ENCODE data around the gene TAAR5. TPM values are rescaled to one million over a fixed set of nuclear protein-coding genes. Genes with fewer than 3 reads are reported as not detected.

The TAAR5 gene
- not detected for total RNA-seq

GRCh38 chr6:132589454-132589853, at the start of gene TAAR5:
TAAR5 (minus strand) TSS chr6:132589741; CDS start chr6:132589686, 55 bp downstream.

GRCh38 chr6:132624175-132624574, 34.6 kb upstream of the TAAR5 start, which contains the start of gene TAAR2:
TAAR2 (minus strand) TSS chr6:132624275; CDS start chr6:132624275, 0 bp downstream.

GRCh38 chr6:132570221-132570777, 19.2 kb downstream of the TAAR5 start, which contains the start of gene TAAR6:
TAAR6 (plus strand) TSS chr6:132570322; CDS start chr6:132570322, 0 bp downstream.

GRCh38 chr6:132552372-132552771, 37.2 kb downstream of the TAAR5 start, which contains the start of gene TAAR8:
TAAR8 (plus strand) TSS chr6:132552672; CDS start chr6:132552693, 21 bp downstream.

Small RNA genes within 50 kb of the gene (small RNA-seq; reads per million reads assigned to genes)
- gene TAAR7P = not detected

Other genes with a start within 250 kb of the TAAR5 start
- gene MOXD1, start 188.3 kb downstream of the TAAR5 start, total RNA-seq = 11.3 TPM
- gene STX7, start 76.6 kb downstream of the TAAR5 start, total RNA-seq = 73.6 TPM
- gene TAAR9, start 51.5 kb downstream of the TAAR5 start, total RNA-seq = not detected
- not detected for gene TAAR8, start 37.1 kb downstream of the TAAR5 start, total RNA-seq
- not detected for gene TAAR6, start 19.4 kb downstream of the TAAR5 start, total RNA-seq
- gene TAAR2, start 34.5 kb upstream of the TAAR5 start, total RNA-seq = not detected
- gene TAAR1, start 69.4 kb upstream of the TAAR5 start, total RNA-seq = not detected
- not detected for gene VNN1, start 124.3 kb upstream of the TAAR5 start, total RNA-seq
- 1.4 TPM for gene VNN2, start 168.2 kb upstream of the TAAR5 start, total RNA-seq
- 33.0 TPM for gene SLC18B1, start 208.9 kb upstream of the TAAR5 start, total RNA-seq
- gene RPS12, start 224.8 kb upstream of the TAAR5 start, total RNA-seq = 710 TPM